GM18507 (cell line): ENCODE data around the gene DOCK1.

ENCODE experiments used
- DNase-seq: peaks from one replicate; pipeline ENCODE4 v3.0.0; 2011; ENCODE audit warnings: low read depth; ENCODE audit not compliant: insufficient read length; ENCODE audit errors: extremely low spot score
- FAIRE-seq: peaks from 2 replicates; lab custom pipeline; 2011; peaks lifted over from hg19 to GRCh38; lab: Jason Lieb, UNC

DOCK1 gene

DNA sequence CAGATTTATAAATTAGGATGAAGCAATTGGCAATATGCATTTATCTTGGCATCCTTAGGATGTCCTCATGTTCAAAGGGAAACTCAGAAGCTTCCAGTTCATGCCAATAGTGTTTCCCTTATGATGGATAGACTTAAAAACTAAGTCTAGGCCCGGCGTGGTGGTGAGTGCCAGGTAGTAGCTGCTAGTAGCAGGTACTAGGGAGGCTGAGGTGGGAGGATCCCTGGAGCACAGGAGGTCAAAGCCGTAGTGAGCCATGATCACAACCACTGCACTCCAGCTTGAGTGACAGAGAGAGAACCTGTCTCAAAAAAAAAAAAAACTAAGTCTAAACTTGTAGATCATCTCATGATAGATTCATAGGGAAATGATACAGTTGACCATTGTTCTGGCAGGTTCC is 115.0 kb downstream of the DOCK1 start:
- no peak for FAIRE-seq

DNA sequence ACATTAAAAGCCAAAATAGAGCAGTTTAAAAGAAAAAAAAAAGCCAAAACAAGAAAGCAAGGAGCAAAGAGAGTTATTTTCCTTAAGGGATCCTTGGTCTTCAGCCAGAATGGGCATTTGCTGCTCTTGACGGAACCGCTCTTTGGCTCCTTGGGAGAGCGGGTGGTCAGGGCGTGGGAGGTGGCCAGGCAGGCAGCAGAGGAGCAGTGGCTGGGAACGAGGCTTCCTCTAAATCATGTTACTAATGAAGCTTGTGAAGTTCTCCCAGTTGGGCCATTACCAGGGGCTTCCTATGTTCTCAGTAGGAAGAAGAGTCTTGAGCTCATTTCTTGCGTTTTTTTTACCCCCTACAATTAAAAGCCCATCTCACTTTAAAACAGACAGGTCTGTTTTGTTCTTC is 116.6 kb downstream of the DOCK1 start:
- DNase-seq (no peak), FAIRE-seq (no peak)

More for the DNA sequence above, 115.0 kb downstream of the DOCK1 start:
- DNase-seq, result no peak

DNA sequence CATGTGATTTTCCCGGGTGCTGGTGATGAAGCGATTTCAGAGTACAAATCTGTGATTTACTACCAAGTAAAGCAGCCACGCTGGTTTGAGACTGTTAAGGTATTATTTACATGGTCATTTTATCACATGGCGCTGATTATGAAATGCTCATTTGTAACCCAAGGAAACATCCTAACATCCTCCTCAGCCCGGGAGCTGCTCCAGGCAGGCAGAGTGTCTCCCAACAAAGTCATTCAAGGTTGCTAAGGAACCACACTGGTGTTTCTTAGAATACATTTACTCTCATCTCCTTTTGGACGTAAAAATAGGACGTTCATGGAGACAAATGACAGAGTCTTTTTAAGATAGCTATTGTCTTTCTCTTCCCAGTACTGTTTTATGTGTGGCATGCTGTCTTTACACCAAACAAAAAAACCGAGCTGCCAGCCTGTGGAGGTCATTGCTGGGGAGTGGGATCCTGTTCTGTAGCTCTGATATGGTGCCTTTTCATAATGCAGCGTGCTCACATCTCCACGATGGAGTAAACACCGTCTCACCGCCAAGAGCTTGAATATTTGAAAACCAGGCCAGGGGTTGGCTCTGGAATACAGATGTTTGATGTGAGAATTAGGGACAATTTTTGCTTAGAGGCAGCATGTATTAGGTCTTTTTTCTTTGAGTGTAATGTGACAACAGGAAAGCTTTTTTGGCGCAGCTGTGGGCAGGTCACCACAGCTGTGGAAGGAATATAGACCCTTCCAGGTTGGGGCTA is 119.6 kb downstream of the DOCK1 start:
- FAIRE-seq (no peak), DNase-seq (no peak)

DNA sequence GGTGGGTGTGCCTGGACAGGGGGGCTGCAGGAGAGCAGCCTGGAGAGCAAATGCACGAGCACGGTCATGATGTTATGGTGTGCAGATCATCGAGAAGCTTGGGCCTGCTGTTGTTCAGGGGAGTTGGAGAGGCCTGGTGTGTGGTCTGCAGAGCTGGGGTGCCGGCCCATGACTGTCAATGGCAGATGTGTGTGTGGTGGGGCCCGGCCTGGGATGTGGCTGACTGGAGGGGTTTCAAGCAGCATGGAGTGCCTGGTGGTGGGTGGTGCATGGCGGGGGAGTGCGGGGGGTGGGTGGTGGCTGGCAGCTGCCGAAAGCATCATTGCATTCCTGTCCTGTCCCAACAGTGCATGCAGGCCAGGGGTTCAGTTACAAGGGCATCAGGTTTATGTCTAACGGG is 122.6 kb downstream of the DOCK1 start:
- DNase-seq, result no peak
- no peak for FAIRE-seq

DNA sequence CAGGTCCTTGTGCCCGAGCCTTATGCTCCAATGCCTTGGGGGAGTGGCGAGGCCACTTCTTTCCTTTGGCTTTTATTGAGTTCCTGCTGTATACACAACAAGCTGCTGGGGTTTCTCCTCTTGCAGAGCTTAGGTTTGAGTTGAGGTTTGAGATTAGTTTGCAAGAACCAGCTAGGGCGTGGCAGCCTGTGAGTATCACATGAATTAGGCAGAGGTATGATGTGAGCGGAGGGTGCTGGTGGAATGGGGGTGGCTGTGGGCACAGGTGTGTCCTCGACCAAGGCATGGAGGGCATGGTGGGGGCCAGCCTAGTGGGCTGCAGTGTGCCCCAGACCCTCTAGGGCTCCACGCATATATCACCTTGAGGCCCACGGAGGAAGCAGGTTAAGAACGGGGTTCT is 123.3 kb downstream of the DOCK1 start:
- no peak for FAIRE-seq
- no peak for DNase-seq

DNA sequence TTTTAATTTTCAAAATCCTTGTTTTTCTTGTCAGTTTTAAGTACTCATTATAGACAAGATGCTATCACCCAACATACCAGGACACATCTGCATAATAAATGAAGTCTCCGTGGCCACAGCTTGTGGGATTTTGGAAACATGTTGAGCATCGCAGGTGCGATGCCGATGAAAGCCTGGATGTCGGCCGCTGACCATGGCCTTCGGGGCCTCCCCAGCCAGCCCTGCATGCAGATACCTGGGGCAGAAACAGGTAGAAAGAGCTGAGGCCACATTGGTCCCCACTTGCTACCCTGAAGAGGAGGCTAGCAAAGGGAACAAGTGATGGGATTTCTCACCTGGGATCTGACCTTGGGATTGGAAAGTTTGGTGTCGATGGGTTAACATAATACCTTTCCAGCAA is 123.8 kb downstream of the DOCK1 start:
- FAIRE-seq, result no peak

DNA sequence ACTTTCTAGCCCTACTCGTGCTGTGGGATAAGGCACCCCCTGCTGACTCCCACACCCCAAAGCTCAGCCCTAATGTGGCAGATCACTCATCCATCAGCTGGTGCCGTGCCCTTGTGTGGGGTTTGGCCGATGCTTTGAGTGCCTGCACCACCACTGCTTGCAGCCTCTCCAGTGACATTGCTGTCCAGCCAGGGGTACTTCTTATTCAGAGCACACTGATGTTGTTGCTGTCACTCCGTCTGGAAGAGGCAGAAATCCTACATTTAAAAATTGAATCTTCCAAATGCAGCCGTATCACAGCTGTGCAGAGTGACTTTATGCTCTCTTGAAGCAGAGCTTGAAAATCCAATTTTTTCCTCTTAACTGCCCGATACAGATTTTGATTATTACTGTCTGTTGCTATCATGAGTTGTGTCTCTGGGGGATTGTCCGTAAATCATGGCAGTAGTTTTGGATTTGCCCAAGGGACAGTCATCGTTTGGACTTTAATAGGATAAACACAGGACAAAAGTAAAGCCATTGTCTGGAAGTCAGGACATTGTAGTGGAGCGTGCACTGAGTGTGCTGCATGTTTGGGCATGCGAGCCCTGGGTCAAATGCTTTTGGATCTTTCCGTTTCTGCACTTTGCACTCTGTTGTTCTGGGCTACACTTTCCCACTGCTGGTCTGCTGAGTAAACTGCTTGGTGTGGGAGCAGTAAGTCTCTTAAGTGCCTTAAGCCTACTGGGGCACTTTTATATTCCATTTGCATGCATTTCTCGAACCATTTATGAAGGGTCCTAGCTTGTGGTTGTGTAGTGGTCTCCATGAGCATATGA is 128.2 kb downstream of the DOCK1 start:
- no peak for DNase-seq
- no peak for FAIRE-seq

More for the DNA sequence above, 123.8 kb downstream of the DOCK1 start:
- DNase-seq, result no peak

DNA sequence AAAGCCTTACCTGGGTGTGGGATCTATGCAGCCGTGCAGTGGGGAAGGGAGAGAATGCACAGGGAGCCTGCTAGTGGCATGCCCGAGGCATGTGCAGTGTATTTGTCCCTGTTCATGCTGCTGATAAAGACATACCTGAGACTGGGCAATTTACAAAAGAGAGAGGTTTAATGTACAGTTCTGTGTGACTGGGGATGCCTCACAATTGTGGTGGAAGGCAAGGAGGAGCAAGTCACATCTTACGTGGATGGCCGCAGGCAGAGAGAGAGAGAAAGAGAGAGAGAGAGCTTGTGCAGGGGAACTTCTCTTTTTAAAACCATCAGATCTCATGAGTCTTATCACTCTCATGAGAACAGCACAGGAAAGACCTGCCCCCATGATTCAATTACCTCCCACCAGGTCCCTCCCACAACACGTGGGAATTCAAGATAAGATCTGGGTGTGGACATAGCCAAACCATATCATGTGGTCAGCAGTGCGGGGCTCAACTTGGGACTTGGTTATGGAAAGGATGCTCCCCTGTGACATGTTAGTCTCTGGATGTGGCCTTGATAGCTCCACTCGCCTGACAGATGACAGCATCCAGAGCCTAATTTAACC is 128.9 kb downstream of the DOCK1 start:
- DNase-seq (no peak), FAIRE-seq (no peak)

DNA sequence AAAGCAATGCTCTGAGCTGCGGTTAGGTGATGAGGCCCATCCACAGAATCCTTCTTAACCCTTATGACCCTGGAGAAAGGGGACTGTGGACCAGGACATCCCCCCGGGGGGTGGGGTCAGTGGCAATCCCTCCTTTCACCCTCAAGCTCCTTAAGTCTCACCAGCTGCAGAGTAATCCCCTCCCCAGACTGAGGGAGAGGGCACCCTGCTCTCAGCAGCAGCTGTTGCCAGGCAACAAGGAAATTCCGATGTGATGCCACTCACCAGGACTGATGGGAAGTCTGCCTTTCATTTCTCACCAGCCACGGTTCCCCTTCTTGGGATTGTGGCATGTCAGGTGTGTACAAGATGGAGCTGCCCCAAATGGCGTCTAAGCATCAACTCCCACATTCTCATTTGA is 129.6 kb downstream of the DOCK1 start:
- no peak for FAIRE-seq

DNA sequence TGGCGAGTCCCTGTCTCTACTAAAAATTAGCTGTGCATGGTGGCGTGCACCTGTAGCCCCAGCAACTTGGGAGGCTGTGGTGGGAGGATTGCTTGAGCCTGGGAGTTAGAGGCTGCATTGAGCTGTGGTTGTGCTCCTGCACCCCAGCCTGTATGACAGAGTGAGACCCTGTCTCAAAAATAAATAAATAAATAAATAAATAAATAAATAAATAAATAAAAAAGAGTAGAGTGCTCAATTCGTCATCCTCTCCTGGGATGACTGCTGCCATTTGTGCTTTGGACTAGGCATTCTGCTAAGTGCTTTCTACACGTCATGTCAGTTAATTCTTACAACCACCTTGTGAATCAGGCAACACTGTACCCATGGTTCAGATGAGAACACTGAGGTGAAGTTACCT is 130.6 kb downstream of the DOCK1 start:
- FAIRE-seq (no peak), DNase-seq (no peak)

More for the DNA sequence above, 129.6 kb downstream of the DOCK1 start:
- DNase-seq, result no peak

DNA sequence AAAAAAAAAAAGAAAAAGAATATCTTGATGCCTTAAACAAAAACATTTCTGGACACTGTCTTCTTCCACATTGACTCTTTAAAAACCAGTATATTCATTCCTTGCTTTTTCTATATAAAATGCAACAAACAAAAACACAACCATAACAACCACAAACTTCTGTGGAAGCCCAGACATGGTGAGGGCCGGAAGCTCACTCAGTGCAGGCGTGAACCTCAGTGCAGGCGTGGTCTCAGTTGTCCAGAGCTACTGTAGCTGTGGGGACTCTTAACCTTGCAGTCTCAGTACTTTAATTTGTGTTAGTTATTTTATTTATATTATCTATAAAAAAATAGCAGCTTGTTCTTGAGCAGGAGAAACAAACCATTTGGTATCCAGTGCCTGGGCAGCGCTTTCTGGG is 131.8 kb downstream of the DOCK1 start:
- no peak for FAIRE-seq
- no peak for DNase-seq

DNA sequence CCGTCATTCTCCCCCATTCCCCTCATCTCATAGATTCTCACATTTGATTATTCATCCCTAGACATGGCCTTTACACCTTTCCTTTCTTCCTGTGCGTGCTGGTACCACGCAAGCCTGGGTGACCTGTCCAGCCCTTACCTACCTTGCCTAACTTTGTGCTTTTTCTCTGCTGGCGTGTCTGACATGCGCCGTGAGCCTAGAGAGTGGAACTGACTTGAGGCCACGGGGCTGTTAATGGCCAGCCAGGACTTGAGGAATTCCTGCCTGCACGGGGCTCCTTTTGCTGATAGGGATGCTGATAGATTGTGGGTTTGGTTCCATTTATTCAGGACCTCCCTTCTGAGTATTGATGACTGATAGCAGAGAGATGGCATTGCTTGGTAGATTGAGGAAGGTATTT is 134.2 kb downstream of the DOCK1 start:
- FAIRE-seq, result no peak

DNA sequence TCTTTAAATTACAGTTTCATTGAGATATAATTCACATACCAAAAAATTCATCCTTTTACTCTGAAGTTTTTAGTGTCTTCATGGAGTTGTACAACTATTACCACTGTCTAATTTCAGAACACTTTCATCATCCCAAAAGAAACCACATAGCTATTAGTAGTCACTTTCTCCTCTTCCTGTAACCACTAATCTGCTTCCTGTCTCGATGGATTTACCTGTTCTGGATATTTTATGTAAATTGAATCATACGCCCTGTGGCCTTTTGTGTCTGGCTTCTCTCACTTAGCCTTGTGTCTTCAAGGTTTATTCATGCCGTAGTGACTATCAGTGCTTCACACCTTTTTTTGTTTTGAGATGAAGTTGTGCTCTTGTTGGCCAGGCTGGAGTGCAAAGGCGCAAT is 135.5 kb downstream of the DOCK1 start:
- FAIRE-seq (no peak), DNase-seq (no peak)

More for the DNA sequence above, 134.2 kb downstream of the DOCK1 start:
- no peak for DNase-seq

DNA sequence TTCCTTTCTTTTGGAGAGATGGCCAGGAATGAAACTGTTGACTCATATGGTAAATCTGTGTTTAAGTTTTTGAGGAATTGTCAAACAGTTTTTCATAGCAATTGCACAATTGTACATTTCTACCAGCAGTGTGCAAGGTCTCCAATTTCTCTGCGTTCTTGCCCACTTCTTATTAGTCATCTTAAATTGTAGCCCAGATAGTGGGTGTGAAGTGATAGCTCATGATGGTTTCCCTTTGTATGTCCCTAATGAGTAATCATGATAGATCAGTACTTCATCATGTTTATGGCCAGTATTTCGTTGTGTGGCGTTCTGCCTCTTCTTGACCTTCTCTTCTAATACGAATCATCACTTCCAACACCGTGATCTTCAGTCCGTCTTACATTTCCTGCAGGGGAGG is 136.3 kb downstream of the DOCK1 start:
- DNase-seq, result no peak
- FAIRE-seq, result no peak

DNA sequence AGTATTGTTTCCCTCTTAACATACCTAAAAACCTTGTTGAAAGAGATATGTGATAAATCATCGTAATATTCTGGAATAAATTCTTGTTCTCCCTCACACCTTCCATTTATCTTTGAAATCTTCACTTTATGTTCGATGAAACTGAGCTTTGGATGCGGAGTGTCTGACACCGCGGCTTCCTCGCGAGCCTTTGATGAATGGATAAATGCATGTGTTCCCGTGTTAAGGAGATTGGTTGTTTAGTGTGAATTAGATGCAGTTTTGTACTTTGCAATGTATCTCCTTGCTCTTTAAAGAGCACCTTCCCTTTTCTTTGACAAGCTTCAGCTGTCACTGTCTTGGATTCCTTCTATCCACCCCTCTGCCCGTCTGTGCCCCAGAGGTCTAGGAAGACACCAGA is 138.1 kb downstream of the DOCK1 start:
- no peak for DNase-seq
- FAIRE-seq, result no peak

DNA sequence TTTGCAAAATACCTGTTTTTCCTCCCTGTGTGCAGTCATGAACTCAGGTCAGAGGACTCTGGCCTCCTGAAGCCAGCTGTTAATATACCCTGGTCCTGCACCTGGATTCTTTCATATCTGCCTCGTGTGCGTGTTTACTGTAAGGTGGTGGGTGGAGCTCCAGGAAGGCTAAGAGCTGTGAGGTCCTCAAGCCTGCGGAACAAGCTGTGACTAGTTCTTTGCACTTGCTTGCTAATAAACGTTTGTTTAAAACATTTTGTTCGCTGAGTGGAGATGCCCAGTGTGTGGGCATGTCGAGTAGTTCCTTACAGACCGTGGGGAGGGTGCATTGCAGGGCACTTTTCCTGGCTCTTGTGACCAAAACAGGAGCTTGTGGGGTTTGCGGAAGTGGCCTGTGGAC is 139.0 kb downstream of the DOCK1 start:
- no peak for DNase-seq
- FAIRE-seq, result no peak

DNA sequence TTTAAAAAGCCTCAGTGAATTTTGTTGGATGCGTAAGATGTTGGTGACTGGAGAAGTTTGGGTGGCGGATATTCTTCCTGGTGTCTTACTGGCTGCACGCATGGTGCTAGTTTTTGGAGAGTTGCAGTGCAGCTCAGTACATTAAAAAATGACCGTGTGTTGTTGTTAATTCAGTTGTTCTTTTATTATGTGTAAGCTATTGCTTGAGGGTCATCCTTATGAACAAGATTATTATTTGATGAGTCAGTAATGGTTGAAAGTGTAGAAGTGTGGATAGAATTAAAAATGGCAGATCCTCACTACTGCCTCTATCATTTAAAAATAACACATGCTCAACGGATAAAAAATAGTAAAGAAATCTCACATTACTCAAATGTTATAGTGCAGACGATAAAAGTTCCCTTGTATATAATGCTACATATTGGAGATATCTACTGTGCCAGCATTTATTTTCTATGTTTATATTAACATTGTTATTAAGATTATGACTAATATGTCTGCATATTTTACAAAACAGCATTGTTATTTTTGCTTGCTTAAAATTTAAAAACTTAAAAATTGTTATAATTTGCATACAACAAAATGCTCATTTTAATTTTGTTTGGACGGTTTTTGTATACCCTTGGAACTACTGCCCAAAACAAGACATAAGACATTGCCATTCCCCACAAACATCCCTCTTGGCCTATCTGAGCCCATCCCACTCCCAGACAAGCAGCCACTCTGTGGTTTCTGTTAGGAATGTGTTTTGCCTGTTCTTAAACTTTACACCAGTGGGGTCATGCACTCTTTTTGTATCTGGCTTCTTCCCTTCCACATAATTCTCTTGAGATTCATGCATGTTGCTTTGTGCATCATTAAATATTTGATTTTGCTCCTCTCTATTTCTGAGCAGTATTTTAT is 142.0 kb downstream of the DOCK1 start:
- FAIRE-seq (no peak), DNase-seq (no peak)

DNA sequence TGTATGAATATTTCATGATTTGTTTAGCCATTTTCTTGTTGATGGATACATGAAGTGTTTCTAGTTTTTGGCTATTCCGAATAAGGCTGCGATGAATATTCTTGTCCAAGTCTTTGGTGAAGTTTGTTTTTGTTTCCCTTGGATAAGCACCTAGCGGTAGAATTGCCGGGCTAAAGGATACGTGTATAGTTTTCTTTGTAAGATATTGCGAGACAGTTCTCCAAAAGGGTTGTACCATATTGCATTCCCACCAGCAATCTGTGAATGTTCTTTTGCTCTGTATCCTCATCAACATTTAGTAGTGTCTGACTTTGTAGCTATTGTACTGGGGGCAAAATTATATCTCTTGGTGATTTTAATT is 142.6 kb downstream of the DOCK1 start:
- FAIRE-seq, result no peak

DNA sequence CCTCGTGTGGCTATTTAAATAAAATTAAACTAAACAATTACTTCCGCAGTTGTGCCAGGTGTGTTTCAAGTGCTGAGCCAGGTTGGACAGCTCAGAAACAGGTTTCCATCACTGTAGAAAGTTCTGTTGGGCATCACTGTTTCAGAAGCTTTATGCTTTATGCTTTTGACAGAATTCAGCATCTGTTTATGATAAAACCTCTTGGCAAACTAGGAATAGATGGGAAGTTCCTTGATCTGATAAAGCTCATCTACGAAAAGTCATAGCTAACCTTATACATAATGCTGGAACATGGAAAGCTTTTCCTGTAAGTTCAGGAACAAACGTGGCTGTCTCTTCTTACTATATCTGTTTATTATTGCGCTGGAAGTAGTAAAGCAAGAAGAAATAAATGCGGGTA is 143.4 kb downstream of the DOCK1 start:
- DNase-seq (no peak), FAIRE-seq (no peak)

More for the DNA sequence above, 142.6 kb downstream of the DOCK1 start:
- DNase-seq, result no peak

DNA sequence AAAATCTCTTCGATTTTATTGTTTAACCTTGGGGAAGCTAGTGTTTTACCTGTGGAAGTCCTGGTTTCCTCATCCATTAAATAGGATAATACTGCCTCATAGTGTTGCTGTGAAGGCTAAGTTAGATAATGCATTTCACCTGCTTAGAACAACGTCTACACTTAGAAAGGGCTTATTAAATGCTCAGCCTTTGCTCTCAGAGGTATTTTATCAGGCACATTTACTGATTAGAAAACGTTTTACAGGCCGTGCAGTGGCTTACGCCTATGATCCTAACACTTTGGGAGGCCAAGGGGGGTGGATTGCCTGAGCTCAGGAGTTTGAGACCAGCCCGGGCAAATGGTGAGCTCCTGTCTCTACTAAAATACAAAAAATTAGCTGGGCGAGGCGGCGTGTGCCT is 146.8 kb downstream of the DOCK1 start:
- DNase-seq, result no peak
- no peak for FAIRE-seq
